Sigmoid colon (tissue), 4 donors: ENCODE measurements around the gene DNAH3.

Source experiments
- EP300 ChIP-seq, 4 donors: sonication (generic); formaldehyde crosslinking; IDR thresholded peaks; one replicate each; pipeline ENCODE4 v1.6.1; 2017; ENCODE audit warnings: antibody characterized with exemption in 4 of 4
- POLR2A ChIP-seq, 2 donors: fragments of 450-650 bp; IDR thresholded peaks; one replicate each; pipeline ENCODE4 v1.6.1; 2016; ENCODE audit warnings: antibody characterized with exemption in 2 of 2, mild to moderate bottlenecking in 2 of 2, moderate library complexity in 2 of 2
- POLR2AphosphoS5 ChIP-seq, 4 donors: sonication (generic); formaldehyde crosslinking; IDR thresholded peaks; one replicate each; pipeline ENCODE4 v1.6.1; 2017; ENCODE audit warnings: antibody characterized with exemption in 4 of 4
- TF ChIP-seq, protein P1 (sequence below), 4 experiments: fragments of 450-650 bp in 3 of 4; fragments of 200-600 bp in 1 of 4; IDR thresholded peaks; one replicate each; pipeline ENCODE4 v1.5.1; 2016 to 2019; ENCODE audit warnings: antibody characterized with exemption in 4 of 4, mild to moderate bottlenecking in 3 of 4, moderate library complexity in 2 of 4

GRCh38 chr16:20902426-20902825 is 248.2 kb downstream of the DNAH3 start:
- TF ChIP-seq POLR2AphosphoS5 (IDR thresholded peaks at IDR 0.05) = no peak
- TF ChIP-seq, protein P1, sequence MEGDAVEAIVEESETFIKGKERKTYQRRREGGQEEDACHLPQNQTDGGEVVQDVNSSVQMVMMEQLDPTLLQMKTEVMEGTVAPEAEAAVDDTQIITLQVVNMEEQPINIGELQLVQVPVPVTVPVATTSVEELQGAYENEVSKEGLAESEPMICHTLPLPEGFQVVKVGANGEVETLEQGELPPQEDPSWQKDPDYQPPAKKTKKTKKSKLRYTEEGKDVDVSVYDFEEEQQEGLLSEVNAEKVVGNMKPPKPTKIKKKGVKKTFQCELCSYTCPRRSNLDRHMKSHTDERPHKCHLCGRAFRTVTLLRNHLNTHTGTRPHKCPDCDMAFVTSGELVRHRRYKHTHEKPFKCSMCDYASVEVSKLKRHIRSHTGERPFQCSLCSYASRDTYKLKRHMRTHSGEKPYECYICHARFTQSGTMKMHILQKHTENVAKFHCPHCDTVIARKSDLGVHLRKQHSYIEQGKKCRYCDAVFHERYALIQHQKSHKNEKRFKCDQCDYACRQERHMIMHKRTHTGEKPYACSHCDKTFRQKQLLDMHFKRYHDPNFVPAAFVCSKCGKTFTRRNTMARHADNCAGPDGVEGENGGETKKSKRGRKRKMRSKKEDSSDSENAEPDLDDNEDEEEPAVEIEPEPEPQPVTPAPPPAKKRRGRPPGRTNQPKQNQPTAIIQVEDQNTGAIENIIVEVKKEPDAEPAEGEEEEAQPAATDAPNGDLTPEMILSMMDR (IDR thresholded peaks at IDR 0.05) = no peak
- no peak for TF ChIP-seq POLR2A (IDR thresholded peaks at IDR 0.05)
- TF ChIP-seq EP300 (IDR thresholded peaks at IDR 0.05) = no peak
